Measurements from ENCODE around the gene CCDC150. TPM values are rescaled to one million over a fixed set of nuclear protein-coding genes. Genes with fewer than 3 reads are reported as not detected.

CCDC150 gene
- total RNA-seq, 1 experiment from 2014 or later: 29.2 TPM

GRCh38 chr2:196742685-196743084 is 103.2 kb downstream of the CCDC150 start:
- RAD21 ChIA-PET (ENCODE audit: low non-redundant PET in 1 of 2, low total read pairs in 2 of 2, uncharacterized antibody in 2 of 2, unreplicated experiment in 2 of 2): no interaction called here
- Histone ChIP-seq H3K79me2 (ENCODE audit: insufficient read depth, low read length) (no peaks in the 10 kb centered on the region), H3K4me2 (ENCODE audit: low read length) (no peak overlapping the region), H3K4me1 (ENCODE audit: control insufficient read depth in 1 of 2, insufficient read depth in 2 of 2, low read length in 2 of 2) (no peaks in the 10 kb centered on the region), H3K4me3 (replicated peaks in 1 of 2; ENCODE audit: low read depth in 1 of 2, low read length in 2 of 2) (no peak overlapping the region), H4K20me1 (ENCODE audit: insufficient read depth) (no peaks in the 10 kb centered on the region), H3K27ac (ENCODE audit: low read depth, low read length) (no peak overlapping the region), H3K9me2 (ENCODE audit: insufficient read depth) (no peaks in the 10 kb centered on the region), H3K9ac (ENCODE audit: low read length) (no peak overlapping the region), H3K36me3 (ENCODE audit: control insufficient read depth in 1 of 2, insufficient read depth in 2 of 2, low read length in 2 of 2) (no peaks in the 10 kb centered on the region), H2AFZ (ENCODE audit: low read depth, low read length, poor library complexity, severe bottlenecking) (no peak overlapping the region), H3K27me3 (ENCODE audit: insufficient read depth, low read length) (no peaks in the 10 kb centered on the region), H3K9me3 (ENCODE audit: control insufficient read depth in 1 of 2, insufficient read depth in 1 of 2, low read depth in 1 of 2, low read length in 2 of 2) (no peaks in the 10 kb centered on the region)
- intact Hi-C loops (cut with micrococcal nuclease): no loop called here
- CTCF ChIA-PET: interaction anchor here (1.2 to 1.9 kb wide), 2 partner anchors 8 to 9 kb away, joined by 3 to 5 read pairs; no protein-coding TSS in a partner anchor
- TF ChIP-seq RAD21 (IDR thresholded peaks at IDR 0.05; ENCODE audit: low read depth) (no peak), CBX3 (IDR thresholded peaks at IDR 0.05; ENCODE audit: low read depth) (no peak), SIN3A (IDR thresholded peaks at IDR 0.05; ENCODE audit: low read depth) (no peak), POLR2AphosphoS5 (IDR thresholded peaks at IDR 0.05; ENCODE audit: low read depth, low read length) (no peak), CEBPB (IDR thresholded peaks at IDR 0.05; ENCODE audit: low read depth) (no peak), POLR2A (IDR thresholded peaks at IDR 0.05; ENCODE audit: borderline replicate concordance, extremely low read depth, insufficient read depth, insufficient read length) (no peak), SP1 (IDR thresholded peaks at IDR 0.05; ENCODE audit: low read depth) (no peak), EZH2 (IDR thresholded peaks at IDR 0.05) (no peak), ZFX (IDR thresholded peaks at IDR 0.05) (no peak), MAX (IDR thresholded peaks at IDR 0.05) (no peak), ELF1 (IDR thresholded peaks at IDR 0.05; ENCODE audit: borderline replicate concordance, low read depth) (no peak), FOSL1 (IDR thresholded peaks at IDR 0.05; ENCODE audit: low read depth) (no peak), REST (IDR thresholded peaks at IDR 0.05; ENCODE audit: low read depth) (no peak)
- no TSS peak for BruUV-seq (replicated peaks)
- POLR2A ChIA-PET: no interaction called here
- no peak for ATAC-seq
- DNase-seq (ENCODE audit: low read depth, low spot score): no peak
